Breast epithelium (tissue), 4 donors: Measurements from ENCODE around the gene TIRAP. TPM values are rescaled to one million over a fixed set of nuclear protein-coding genes. Genes with fewer than 3 reads are reported as not detected.

Experiments
- DNase-seq, 2 donors: peaks; one replicate each; pipeline ENCODE4 v3.0.0-alpha.2; 2019; ENCODE audit warnings: low spot score in 2 of 2
- H3K27ac ChIP-seq, 2 donors: fragments of 200-600 bp; sonication (generic) in 1 of 2; one replicate each; pipeline ENCODE4 v1.5.1; 2016 to 2019; ENCODE audit warnings: mild to moderate bottlenecking in 1 of 2
- H3K27me3 ChIP-seq, 2 donors: fragments of 200-600 bp; sonication (generic) in 1 of 2; one replicate each; pipeline versions ENCODE4 v1.5.1 to v1.6.0; 2017 to 2019; ENCODE audit warnings: control low read depth in 1 of 2, mild to moderate bottlenecking in 1 of 2
- H3K36me3 ChIP-seq: fragments of 200-600 bp; one replicate; pipeline ENCODE4 v1.5.1; 2019
- H3K4me1 ChIP-seq, 2 donors: fragments of 200-600 bp; sonication (generic); one replicate each; pipeline ENCODE4 v1.5.1; 2016 to 2019; ENCODE audit warnings: control low read depth in 1 of 2
- H3K4me3 ChIP-seq, 3 donors: fragments of 200-600 bp; sonication (generic); 1 replicate in 2 of 3; 2 replicates in 1 of 3; pipeline ENCODE4 v1.5.1; 2016 to 2019; ENCODE audit warnings: mild to moderate bottlenecking in 3 of 3, moderate library complexity in 2 of 3
- H3K9me3 ChIP-seq, 2 donors: fragments of 200-600 bp; sonication (generic) in 1 of 2; one replicate each; pipeline ENCODE4 v1.5.1; 2016 to 2019; ENCODE audit warnings: control low read depth in 1 of 2
- POLR2A ChIP-seq: fragments of 450-650 bp; IDR thresholded peaks from one replicate; pipeline ENCODE4 v1.6.1; 2016; ENCODE audit warnings: antibody characterized with exemption, mild to moderate bottlenecking, moderate library complexity
- POLR2AphosphoS5 ChIP-seq, 3 donors: sonication (generic); formaldehyde crosslinking; IDR thresholded peaks; one replicate each; pipeline ENCODE4 v1.6.1; 2017; ENCODE audit warnings: antibody characterized with exemption in 3 of 3
- intact Hi-C: fragments of 100-400 bp; cut with DNase I; formaldehyde crosslinking; loops from one replicate; pipeline ENCODE4 v1.15.1; 2023; ENCODE audit warnings: low total_unique reads
- total RNA-seq, 3 donors: library from RNA; depleted of rRNA; stranded (reverse); fragments of >200 nt; gene quantifications; one replicate each; pipeline ENCODE4 v1.1.0, GENCODE V29; 2016
- TF ChIP-seq, protein P1 (sequence below), 3 donors: fragments of 450-650 bp; IDR thresholded peaks; one replicate each; pipeline ENCODE4 v1.5.1; 2016 to 2017; ENCODE audit warnings: antibody characterized with exemption in 3 of 3, mild to moderate bottlenecking in 3 of 3, moderate library complexity in 3 of 3

The TIRAP gene
- total RNA-seq, 3 donors from 2014 or later, result 8.9 to 11.1 (median 10.9) TPM

- Histone ChIP-seq H3K27me3 (no peaks in the 10 kb centered on the region), H3K4me3 (no peak overlapping the region), H3K4me1 (no peaks in the 10 kb centered on the region), H3K36me3 (no peaks in the 10 kb centered on the region), H3K9me3 (no peaks in the 10 kb centered on the region), H3K27ac (peak overlapping the region; percentile 21 to 32)
- intact Hi-C loops, result no loop called here
- TF ChIP-seq, protein P1, sequence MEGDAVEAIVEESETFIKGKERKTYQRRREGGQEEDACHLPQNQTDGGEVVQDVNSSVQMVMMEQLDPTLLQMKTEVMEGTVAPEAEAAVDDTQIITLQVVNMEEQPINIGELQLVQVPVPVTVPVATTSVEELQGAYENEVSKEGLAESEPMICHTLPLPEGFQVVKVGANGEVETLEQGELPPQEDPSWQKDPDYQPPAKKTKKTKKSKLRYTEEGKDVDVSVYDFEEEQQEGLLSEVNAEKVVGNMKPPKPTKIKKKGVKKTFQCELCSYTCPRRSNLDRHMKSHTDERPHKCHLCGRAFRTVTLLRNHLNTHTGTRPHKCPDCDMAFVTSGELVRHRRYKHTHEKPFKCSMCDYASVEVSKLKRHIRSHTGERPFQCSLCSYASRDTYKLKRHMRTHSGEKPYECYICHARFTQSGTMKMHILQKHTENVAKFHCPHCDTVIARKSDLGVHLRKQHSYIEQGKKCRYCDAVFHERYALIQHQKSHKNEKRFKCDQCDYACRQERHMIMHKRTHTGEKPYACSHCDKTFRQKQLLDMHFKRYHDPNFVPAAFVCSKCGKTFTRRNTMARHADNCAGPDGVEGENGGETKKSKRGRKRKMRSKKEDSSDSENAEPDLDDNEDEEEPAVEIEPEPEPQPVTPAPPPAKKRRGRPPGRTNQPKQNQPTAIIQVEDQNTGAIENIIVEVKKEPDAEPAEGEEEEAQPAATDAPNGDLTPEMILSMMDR (IDR thresholded peaks at IDR 0.05), result no peak
- TF ChIP-seq POLR2AphosphoS5 (IDR thresholded peaks at IDR 0.05), result no peak
- TF ChIP-seq POLR2A, result no peak
- no peak for DNase-seq
These were observed 56.4 kb downstream of the TIRAP start for GRCh38 chr11:126339073-126339862.

DNA sequence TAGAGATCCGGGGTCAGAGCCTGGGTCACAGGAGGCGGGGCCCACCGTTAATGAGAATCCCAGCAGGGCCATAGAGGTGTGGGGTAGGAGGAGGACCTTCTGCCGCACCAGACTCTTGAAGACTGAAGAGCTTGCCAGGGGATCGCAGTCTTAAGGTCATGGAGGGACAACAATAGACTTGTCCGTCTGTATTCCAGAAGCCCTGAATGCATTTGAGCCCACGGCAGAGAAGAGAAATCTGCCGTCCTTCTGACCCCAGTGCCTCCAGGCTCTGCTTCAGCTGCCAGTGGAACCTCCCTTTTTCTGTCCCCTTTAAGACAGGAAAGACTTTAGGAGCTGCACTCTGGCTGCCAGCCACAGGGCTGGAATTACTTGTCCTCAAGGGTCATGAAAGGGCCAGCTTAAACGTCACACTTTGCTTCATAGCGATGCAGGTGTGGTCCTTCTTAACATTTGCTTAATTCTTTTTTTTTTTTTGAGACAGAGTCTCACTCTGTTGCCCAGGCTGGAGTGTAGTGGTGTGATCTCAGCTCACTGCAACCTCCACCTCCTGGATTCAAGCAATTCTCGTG lies 57.1 kb downstream of the TIRAP start:
- Histone ChIP-seq H3K27me3 (no peaks in the 10 kb centered on the region), H3K4me3 (no peak overlapping the region), H3K9me3 (no peaks in the 10 kb centered on the region), H3K27ac (peak overlapping the region; percentile 48), H3K36me3 (no peaks in the 10 kb centered on the region), H3K4me1 (no peaks in the 10 kb centered on the region)
- peak in 1 of 2 donors; percentile 33 for DNase-seq
- intact Hi-C loops, result no loop called here
- TF ChIP-seq, protein P1 (IDR thresholded peaks at IDR 0.05), result no peak
- TF ChIP-seq POLR2AphosphoS5 (IDR thresholded peaks at IDR 0.05) (no peak), POLR2A (no peak)

GRCh38 chr11:126340960-126341606 lies 58.2 kb downstream of the TIRAP start:
- H3K4me3 ChIP-seq, result no peak overlapping the region
- H3K9me3 ChIP-seq, result no peaks in the 10 kb centered on the region
- no peaks in the 10 kb centered on the region for H3K27me3 ChIP-seq
- H3K27ac ChIP-seq, result no peak overlapping the region
- TF ChIP-seq POLR2A (no peak), POLR2AphosphoS5 (IDR thresholded peaks at IDR 0.05) (no peak)
- intact Hi-C loops, result no loop called here
- H3K4me1 ChIP-seq, result no peaks in the 10 kb centered on the region
- no peaks in the 10 kb centered on the region for H3K36me3 ChIP-seq
- no peak for DNase-seq

DNA sequence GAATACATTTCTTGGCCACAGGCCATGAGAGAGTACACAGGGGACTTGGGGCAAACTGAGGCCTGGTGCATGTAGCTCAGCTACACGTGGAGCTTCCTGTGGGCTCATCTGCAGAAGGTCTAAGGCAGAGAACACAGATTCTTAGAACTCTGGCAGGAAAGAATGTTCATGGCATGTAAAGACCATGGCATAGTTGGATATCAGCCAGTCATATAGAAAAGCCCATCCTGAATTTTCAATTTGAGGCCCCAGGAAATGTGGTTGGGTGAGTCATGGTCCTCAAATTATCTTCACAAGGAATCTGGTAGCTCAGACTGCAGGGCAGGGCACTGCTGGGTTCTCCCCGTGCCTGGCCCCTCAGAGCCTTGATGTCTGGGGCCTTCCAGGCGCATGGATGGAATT lies 58.9 kb downstream of the TIRAP start:
- H3K27ac ChIP-seq, result no peak overlapping the region
- intact Hi-C loops, result no loop called here

GRCh38 chr11:126343051-126343450 lies 60.2 kb downstream of the TIRAP start:
- no peak for DNase-seq

More for the DNA sequence above, 58.9 kb downstream of the TIRAP start:
- H3K9me3 ChIP-seq, result no peaks in the 10 kb centered on the region
- H3K4me1 ChIP-seq, result no peaks in the 10 kb centered on the region
- H3K27me3 ChIP-seq, result no peaks in the 10 kb centered on the region
- no peak overlapping the region for H3K4me3 ChIP-seq
- no peaks in the 10 kb centered on the region for H3K36me3 ChIP-seq
- no peak for DNase-seq
- TF ChIP-seq POLR2AphosphoS5 (IDR thresholded peaks at IDR 0.05) (no peak), POLR2A (no peak)
- TF ChIP-seq, protein P1 (IDR thresholded peaks at IDR 0.05), result no peak

More at GRCh38 chr11:126343051-126343450, 60.2 kb downstream of the TIRAP start:
- intact Hi-C loops, result no loop called here
- Histone ChIP-seq H3K4me1 (no peaks in the 10 kb centered on the region), H3K4me3 (no peak overlapping the region), H3K27me3 (no peaks in the 10 kb centered on the region), H3K9me3 (no peaks in the 10 kb centered on the region), H3K27ac (no peak overlapping the region), H3K36me3 (no peaks in the 10 kb centered on the region)
- no peak for TF ChIP-seq POLR2AphosphoS5 (IDR thresholded peaks at IDR 0.05)

Other genes starting within 250 kb of the TIRAP start
- 10 to 100 TPM; 14.9 to 29.3 (median 26.5) TPM for gene CDON, start 220.2 kb upstream of the TIRAP start, total RNA-seq
- gene RPUSD4, start 71.4 kb upstream of the TIRAP start, total RNA-seq, result 10 to 100 TPM; 21.4 to 29.1 (median 27.5) TPM
- 10 to 100 TPM; 14.4 to 19.0 (median 18.7) TPM for gene FAM118B, start 71.3 kb upstream of the TIRAP start, total RNA-seq
- gene SRPRA, start 14.2 kb upstream of the TIRAP start, total RNA-seq, result 10 to 100 TPM; 75.2 to 90.6 (median 84.9) TPM
- gene FOXRED1, start 13.9 kb upstream of the TIRAP start, total RNA-seq, result 10 to 100 TPM; 13.1 to 23.3 (median 16.6) TPM
- 10 to 100 TPM in 1 of 3 donors, 1 to 10 TPM in 2; 8.8 to 11.7 (median 9.6) TPM for gene DCPS, start 21.0 kb downstream of the TIRAP start, total RNA-seq
- 10 to 100 TPM; 17.6 to 36.2 (median 32.8) TPM for gene ST3GAL4, start 72.6 kb downstream of the TIRAP start, total RNA-seq